Islet precursor cell (in vitro differentiated cells): ENCODE data around the gene OR51S1.
"Not testable (repeated sequence)": the region's sequence is repeated elsewhere in the genome, so short reads cannot be mapped to it uniquely, and the experiment has no call there.

ENCODE experiments used
- DNase-seq: peaks from one replicate; pipeline ENCODE4 v3.0.0-alpha.2; 2018

The OR51S1 gene

GRCh38 chr11:4848908-4849532 lies at the start of gene OR51S1:
TSS of gene OR51S1 (minus strand) at chr11:4849208. CDS start at chr11:4849208, 0 bp downstream.
- DNase-seq, result no peak

DNA sequence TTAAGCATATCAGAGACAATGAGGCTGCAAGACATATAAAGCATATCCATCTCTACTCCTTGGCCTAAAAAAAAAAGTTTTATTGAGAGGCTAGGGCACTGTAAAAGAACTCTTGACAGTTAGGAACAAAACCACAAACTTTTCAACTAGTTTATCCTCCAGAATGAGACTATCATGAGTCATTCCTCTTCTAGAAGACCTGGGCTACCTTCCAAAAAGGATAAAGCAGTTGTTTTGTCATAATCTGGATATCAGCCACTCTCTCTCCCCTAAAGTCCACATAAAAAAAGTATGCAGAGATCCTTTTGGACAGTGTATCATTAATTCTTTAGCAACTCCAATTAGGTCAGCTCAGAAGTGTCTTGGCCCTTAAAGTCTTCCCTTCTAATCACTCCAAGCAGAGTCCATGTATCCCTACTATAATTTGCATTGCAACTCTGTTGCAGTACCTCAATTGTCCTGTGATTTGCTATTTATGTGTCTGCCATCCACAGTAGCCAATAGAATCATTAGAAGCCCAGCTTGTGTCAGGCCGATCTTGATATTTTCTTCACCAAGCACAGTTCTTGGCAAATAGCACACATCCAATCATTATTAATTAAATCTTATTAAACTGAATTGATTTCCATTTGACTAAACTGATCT lies 43.1 kb upstream of the OR51S1 start:
- DNase-seq, result no peak

GRCh38 chr11:4890279-4890678 lies 41.3 kb upstream of the OR51S1 start:
- DNase-seq, result no peak

DNA sequence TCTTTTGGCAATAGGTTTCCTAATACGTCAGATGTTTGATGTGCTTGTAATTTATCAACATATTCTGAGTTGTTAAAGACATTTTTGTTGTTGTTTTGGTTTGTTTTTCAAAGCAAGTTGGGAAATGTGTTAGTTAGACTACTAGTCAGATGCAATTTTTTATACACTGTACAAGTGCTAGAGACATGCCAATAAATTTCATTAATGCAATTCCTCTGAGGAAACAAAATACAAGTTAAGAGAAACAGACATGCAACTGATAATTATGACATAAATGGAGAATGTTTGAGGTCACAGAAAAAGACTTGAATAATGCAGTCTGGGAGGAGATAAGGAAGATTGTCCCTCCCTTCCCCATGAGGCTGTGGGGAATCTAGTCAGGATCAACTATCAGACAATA lies 38.6 kb upstream of the OR51S1 start:
- no peak for DNase-seq

- no peak for DNase-seq
Measured at GRCh38 chr11:4886186-4886585, 37.2 kb upstream of the OR51S1 start.

- no peak for DNase-seq
Measured at GRCh38 chr11:4884361-4884760, 35.4 kb upstream of the OR51S1 start.

DNA sequence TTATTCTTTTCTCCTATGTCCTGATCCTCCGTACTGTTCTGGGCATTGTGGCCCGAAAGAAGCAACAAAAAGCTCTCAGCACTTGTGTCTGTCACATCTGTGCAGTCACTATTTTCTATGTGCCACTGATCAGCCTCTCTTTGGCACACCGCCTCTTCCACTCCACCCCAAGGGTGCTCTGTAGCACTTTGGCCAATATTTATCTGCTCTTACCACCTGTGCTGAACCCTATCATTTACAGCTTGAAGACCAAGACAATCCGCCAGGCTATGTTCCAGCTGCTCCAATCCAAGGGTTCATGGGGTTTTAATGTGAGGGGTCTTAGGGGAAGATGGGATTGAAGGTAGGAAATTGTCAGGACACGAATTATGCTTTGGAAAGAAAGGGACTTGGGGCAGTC lies 33.5 kb upstream of the OR51S1 start:
- no peak for DNase-seq

DNA sequence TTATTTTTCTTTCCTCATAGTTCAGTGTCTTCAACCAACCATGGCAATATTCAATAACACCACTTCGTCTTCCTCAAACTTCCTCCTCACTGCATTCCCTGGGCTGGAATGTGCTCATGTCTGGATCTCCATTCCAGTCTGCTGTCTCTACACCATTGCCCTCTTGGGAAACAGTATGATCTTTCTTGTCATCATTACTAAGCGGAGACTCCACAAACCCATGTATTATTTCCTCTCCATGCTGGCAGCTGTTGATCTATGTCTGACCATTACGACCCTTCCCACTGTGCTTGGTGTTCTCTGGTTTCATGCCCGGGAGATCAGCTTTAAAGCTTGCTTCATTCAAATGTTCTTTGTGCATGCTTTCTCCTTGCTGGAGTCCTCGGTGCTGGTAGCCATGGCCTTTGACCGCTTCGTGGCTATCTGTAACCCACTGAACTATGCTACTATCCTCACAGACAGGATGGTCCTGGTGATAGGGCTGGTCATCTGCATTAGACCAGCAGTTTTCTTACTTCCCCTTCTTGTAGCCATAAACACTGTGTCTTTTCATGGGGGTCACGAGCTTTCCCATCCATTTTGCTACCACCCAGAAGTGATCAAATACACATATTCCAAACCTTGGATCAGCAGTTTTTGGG lies 33.0 kb upstream of the OR51S1 start, which contains the start of gene OR51T1:
Gene OR51T1 (plus strand): TSS at position 41 of the 641 bp plus-strand sequence. CDS start 0 bp downstream, at position 41.
- DNase-seq, result no peak

GRCh38 chr11:4881188-4881587 lies 32.2 kb upstream of the OR51S1 start:
- no peak for DNase-seq

GRCh38 chr11:4865855-4866254 lies 16.8 kb upstream of the OR51S1 start:
- DNase-seq, result no peak

DNA sequence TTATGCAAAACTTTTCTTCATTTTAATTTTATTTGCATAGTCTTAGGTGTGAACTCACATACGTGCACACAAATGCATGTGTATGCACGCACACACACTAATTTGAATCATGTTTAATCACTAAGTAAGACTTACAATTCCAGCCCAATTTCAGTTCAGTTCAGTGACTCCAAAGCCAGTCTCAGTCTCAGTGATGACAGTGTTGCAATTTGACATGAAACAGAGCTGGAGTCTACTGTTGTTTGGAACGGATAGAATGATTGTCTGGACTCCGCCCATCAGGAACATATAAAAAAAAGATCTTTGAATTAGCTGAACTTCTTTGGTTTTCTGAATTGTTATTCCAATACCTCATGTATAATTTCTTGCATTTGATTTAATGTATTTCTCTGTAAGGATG lies 14.9 kb upstream of the OR51S1 start:
- no peak for DNase-seq

GRCh38 chr11:4862447-4863236 lies 13.6 kb upstream of the OR51S1 start:
- no peak for DNase-seq

DNA sequence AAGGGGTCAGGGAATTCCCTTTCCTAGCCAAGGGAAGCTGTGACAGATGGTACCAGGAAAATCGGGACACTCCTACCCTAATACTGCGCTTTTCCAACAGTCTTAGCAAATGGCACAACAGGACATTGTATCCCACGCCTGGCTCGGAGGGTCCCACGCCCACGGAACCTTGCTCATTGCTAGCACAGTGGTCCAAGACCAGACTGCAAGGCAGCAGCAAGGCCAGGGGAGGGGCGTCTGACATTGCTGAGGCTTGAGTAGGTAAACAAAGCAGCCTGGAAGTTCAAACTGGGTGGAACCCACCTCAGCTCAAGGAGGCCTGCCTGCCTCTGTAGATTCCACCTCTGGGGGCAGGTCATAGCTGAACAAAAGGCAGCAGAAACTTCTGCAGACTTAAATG lies 5.3 kb upstream of the OR51S1 start:
- not testable (repeated sequence) for DNase-seq

GRCh38 chr11:4851033-4851432 lies 2.0 kb upstream of the OR51S1 start:
- DNase-seq, result no peak

DNA sequence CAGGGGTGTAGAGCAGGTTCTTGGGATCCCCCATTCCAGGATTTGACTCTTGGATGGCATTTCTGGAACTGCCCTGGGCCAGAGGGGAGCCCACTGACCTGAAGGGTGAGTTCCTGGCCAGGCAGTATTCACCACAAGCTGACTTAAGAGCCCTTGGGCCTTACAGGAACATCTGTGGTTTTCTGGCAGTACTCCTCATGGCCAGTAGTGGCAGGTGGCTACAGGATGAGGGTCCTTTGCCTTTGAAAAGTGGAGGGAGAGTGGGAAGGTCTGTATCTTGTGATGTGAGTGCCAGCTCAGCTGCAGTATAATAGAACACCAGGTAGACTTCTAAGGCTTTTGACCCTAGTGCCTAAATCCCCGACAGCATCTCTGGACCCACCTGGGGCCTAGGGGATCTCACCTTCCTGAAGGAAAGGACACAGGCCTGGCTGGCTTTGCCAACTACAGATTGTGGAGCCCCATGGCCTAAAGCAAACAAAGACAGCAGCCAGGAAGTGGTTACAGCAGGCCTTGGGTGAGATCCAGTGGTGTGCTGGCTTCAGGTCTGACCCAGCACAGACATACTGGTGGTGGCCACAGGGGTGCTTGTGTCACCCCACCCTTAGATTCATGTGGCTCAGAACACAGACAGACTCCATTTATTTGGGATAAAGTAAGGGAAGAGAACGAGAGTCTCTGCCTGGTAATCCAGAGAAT lies 9.0 kb downstream of the OR51S1 start:
- DNase-seq, result no peak

GRCh38 chr11:4830909-4831308 lies 18.1 kb downstream of the OR51S1 start:
- DNase-seq, result no peak

GRCh38 chr11:4830346-4830745 lies 18.7 kb downstream of the OR51S1 start:
- no peak for DNase-seq

DNA sequence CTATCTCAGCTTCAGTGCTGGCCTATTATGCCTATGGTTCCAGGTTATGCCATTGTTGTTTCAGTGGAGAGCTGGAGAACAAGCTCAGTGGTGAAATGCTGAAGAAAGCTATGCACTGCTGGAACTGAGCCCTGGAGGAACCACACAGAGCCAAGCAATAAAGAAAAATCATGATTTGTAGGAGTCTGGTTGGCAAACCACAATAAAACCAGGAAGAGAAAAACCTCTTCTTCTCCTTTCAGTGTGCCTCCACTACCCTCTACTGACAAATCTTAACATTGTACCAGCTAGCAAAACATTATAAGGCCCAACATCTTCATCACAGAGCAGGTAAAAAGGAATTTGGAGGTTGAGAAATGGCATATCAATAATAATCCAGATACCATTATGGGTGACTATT lies 22.6 kb downstream of the OR51S1 start:
- no peak for DNase-seq

DNA sequence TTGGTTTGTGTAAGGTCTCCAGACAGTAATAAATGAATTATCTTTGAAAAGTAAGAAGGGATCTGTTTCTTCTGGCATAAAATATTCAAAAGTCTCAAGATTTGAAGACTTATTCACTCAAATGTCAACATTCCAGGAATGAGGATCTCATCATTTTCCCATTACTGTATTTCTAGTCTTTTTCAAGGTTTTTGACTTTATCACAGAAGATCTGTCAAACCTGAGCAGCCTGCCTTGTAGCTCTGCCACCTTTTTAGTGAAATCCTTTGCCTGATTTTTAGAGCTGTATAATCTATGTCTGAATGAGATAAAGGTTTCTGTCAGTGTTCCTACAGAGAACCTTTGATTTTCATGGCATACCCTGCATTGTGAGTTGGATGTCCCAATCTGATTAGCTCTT lies 23.9 kb downstream of the OR51S1 start:
- DNase-seq, result no peak

GRCh38 chr11:4821021-4821420 lies 28.0 kb downstream of the OR51S1 start, which contains the start of gene OR51F2:
TSS of gene OR51F2 (plus strand) at chr11:4821321. CDS start at chr11:4821422, 101 bp downstream.
- DNase-seq, result no peak

DNA sequence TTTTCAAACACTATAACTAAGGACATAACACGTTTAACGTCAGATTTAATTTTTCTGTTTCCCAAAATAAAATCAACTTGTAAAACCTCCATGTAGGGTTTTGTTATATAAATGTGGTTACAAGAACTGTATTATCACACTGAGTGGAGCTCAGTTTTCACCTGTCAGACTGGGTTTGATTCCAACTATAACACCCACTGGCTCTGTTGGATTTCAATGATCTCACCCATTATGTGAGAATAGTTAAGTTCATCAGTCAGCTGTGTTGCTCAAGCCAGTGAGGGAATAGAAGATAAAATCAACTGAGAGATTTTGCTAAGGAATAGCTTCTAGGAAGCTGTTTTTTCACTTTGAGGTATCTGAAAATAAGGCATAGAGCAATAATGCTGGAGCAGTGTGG lies 39.8 kb downstream of the OR51S1 start:
- DNase-seq, result no peak

DNA sequence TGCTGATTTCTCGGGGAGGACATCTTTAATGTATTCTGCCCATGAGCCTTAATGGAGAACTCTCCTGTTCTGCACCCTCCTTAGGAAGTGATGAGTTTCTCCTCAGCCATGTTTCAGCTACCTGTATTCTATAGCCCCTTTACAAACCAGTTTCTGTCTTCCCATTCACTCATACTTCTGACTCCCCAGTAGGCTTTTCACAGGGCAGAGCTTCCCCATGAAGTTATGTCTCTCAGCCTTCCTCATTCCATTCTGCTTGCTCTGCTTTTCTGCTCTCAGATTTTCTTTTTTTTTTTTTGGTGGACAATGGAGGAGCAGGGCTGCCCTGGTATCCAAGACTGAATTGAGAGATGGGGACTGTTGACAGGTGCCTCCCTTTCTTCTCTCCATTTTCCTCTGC lies 40.5 kb downstream of the OR51S1 start:
- no peak for DNase-seq

GRCh38 chr11:4804280-4804679 lies 44.7 kb downstream of the OR51S1 start, which contains the start of gene OR52R1:
TSS of gene OR52R1 (minus strand) at chr11:4804380. CDS start at chr11:4804380, 0 bp downstream.
- no peak for DNase-seq
